Panc1 (cell line): ENCODE results near the gene HTR1D. TPM values are rescaled to one million over a fixed set of nuclear protein-coding genes. Genes with fewer than 3 reads are reported as not detected.

Experiments
- ATAC-seq: fragments of 200-7000 bp; cut with Tn5 transposase; 2 replicates; pipeline ENCODE4 v1.9.1; 2020; ENCODE audit warnings: mild to moderate bottlenecking, moderate library complexity
- BruUV-seq: library from RNA; stranded (reverse); fragments of 400-500 nt; replicated peaks from 2 replicates; lab custom pipeline; 2021; lab: Mats Ljungman, UMichigan
- CTCF ChIA-PET: fragments of 300-600 bp; sonication (Branson Sonifier 250); formaldehyde crosslinking; loops from one replicate; lab custom pipeline; 2022; ENCODE audit warnings: antibody characterized with exemption; lab: Charles Lee
- POLR2A ChIA-PET: fragments of 300-600 bp; sonication (Branson Sonifier 250); formaldehyde crosslinking; loops from one replicate; lab custom pipeline; 2022; ENCODE audit warnings: antibody characterized with exemption; lab: Charles Lee
- DNase-seq: peaks from one replicate; pipeline ENCODE4 v3.0.0-alpha.2; 2010; ENCODE audit warnings: low read depth, low spot score
- H3K27ac ChIP-seq: 2 replicates; pipeline ENCODE4 v1.5.1; 2011; ENCODE audit warnings: mild to moderate bottlenecking, low read length, inconsistent platforms
- H3K27me3 ChIP-seq: fragments of 200-500 bp; sonication (Bioruptor generic); 2 replicates; pipeline ENCODE4 v1.6.0; 2014; ENCODE audit warnings: low read length, inconsistent platforms; ENCODE audit not compliant: control insufficient read depth, insufficient read depth
- H3K36me3 ChIP-seq: fragments of 200-500 bp; sonication (Bioruptor generic); 2 replicates; pipeline ENCODE4 v1.5.1; 2014; ENCODE audit warnings: inconsistent platforms, mild to moderate bottlenecking, low read length, moderate library complexity; ENCODE audit not compliant: control insufficient read depth, insufficient read depth
- H3K4me1 ChIP-seq: 2 replicates; pipeline ENCODE4 v1.5.1; 2011; ENCODE audit warnings: inconsistent platforms, mild to moderate bottlenecking, low read length, moderate library complexity; ENCODE audit not compliant: control insufficient read depth, insufficient read depth
- H3K4me3 ChIP-seq, 2 experiments: 2 replicates each; pipeline ENCODE4 v1.5.1; 2011 to 2012; ENCODE audit warnings: low read depth in 2 of 2, low read length in 2 of 2, mild to moderate bottlenecking in 2 of 2, inconsistent platforms in 1 of 2, moderate library complexity in 1 of 2
- H3K9me3 ChIP-seq: fragments of 200-500 bp; sonication (Bioruptor generic); 2 replicates; pipeline ENCODE4 v1.5.1; 2014; ENCODE audit warnings: low read depth, mild to moderate bottlenecking, inconsistent platforms, low read length, moderate library complexity; ENCODE audit not compliant: control insufficient read depth, insufficient read depth
- CTCF ChIP-seq: fragments of 450-650 bp; IDR thresholded peaks from 2 replicates; pipeline ENCODE4 v1.5.1; 2017; ENCODE audit warnings: mild to moderate bottlenecking
- POLR2AphosphoS5 ChIP-seq: IDR thresholded peaks from 2 replicates; pipeline ENCODE4 v1.6.1; 2012; ENCODE audit warnings: mild to moderate bottlenecking, low read depth, low read length, moderate library complexity
- REST ChIP-seq, 2 experiments: IDR thresholded peaks; 2 replicates each; pipeline ENCODE4 v1.6.1; 2011 to 2012; ENCODE audit warnings: low read depth in 2 of 2, control low read depth in 1 of 2, low read length in 1 of 2, mild to moderate bottlenecking in 1 of 2, moderate library complexity in 1 of 2; ENCODE audit not compliant: insufficient read depth in 1 of 2
- SIN3A ChIP-seq: IDR thresholded peaks from 2 replicates; pipeline ENCODE4 v1.6.1; 2012; ENCODE audit warnings: low read depth, mild to moderate bottlenecking, low read length, moderate library complexity, borderline replicate concordance; ENCODE audit not compliant: insufficient read depth
- TCF7L2 ChIP-seq: IDR thresholded peaks from 2 replicates; pipeline ENCODE4 v1.6.1; 2011; ENCODE audit warnings: mild to moderate bottlenecking, low read depth, low read length, inconsistent platforms
- in situ Hi-C: cut with HindIII; loops from 2 replicates; pipeline ENCODE4 v1.10.0; 2016; ENCODE audit warnings: low sequenced_read_pairs, low pct_unique_long_range_greater_than_20kb
- intact Hi-C: fragments of 100-400 bp; cut with micrococcal nuclease; formaldehyde crosslinking; loops from one replicate; pipeline ENCODE4 v1.10.0; 2022; ENCODE audit not compliant: unreplicated experiment
- total RNA-seq: library from RNA; stranded (reverse); gene quantifications from one replicate; pipeline ENCODE4 v1.2.1, GENCODE V29; 2021; ENCODE audit not compliant: unreplicated experiment

HTR1D gene
- total RNA-seq, 1 experiment from 2014 or later, result 3.5 TPM

- ATAC-seq, result no peak
- CTCF ChIA-PET, result no interaction called here
- H3K9me3 ChIP-seq, result no peaks in the 10 kb centered on the region
Measured at GRCh38 chr1:23246274-23246673, 29.0 kb upstream of the HTR1D start.

GRCh38 chr1:23244256-23244761 is 27.0 kb upstream of the HTR1D start:
- intact Hi-C loops (no loop called here), in situ Hi-C loops (no loop called here)
- no TSS peak for BruUV-seq
- ChIA-PET POLR2A (no interaction called here), CTCF (no interaction called here)
- no peaks in the 10 kb centered on the region for H3K4me1 ChIP-seq
- no peaks in the 10 kb centered on the region for H3K36me3 ChIP-seq
- no peak overlapping the region for H3K4me3 ChIP-seq
- ATAC-seq, result no peak
- DNase-seq, result no peak
- no peaks in the 10 kb centered on the region for H3K27me3 ChIP-seq
- no peaks in the 10 kb centered on the region for H3K9me3 ChIP-seq
- H3K27ac ChIP-seq, result no peak overlapping the region
- TF ChIP-seq REST (IDR thresholded peaks at IDR 0.05; ENCODE audit: insufficient read depth in 1 of 2, low read depth in 2 of 2, low read length in 1 of 2) (no peak), TCF7L2 (no peak), SIN3A (no peak), POLR2AphosphoS5 (no peak), CTCF (no peak)

More at GRCh38 chr1:23246274-23246673, 29.0 kb upstream of the HTR1D start:
- no peaks in the 10 kb centered on the region for H3K36me3 ChIP-seq
- intact Hi-C loops (no loop called here), in situ Hi-C loops (no loop called here)
- H3K27ac ChIP-seq, result no peak overlapping the region
- DNase-seq, result no peak
- POLR2A ChIA-PET, result no interaction called here
- no peak overlapping the region for H3K4me3 ChIP-seq
- no TSS peak for BruUV-seq
- TF ChIP-seq TCF7L2 (no peak), SIN3A (no peak), POLR2AphosphoS5 (no peak), CTCF (no peak)
- no peaks in the 10 kb centered on the region for H3K27me3 ChIP-seq
- H3K4me1 ChIP-seq, result no peaks in the 10 kb centered on the region
